Measurements from ENCODE around the gene BRAT1. TPM values are rescaled to one million over a fixed set of nuclear protein-coding genes. Genes with fewer than 3 reads are reported as not detected.

The BRAT1 gene
- total and polyA plus RNA-seq, 2 donors from 2014 or later = 18.7 to 23.7 TPM

GRCh38 chr7:2601065-2601464 is 45.7 kb upstream of the BRAT1 start:
- no peak for FAIRE-seq
- peaks cover 0 to 10% (median 8%) of the 10 kb centered on the region in 3 donors for H3K36me3 ChIP-seq (ENCODE audit: control insufficient read depth in 2 of 3, insufficient read depth in 3 of 3, low read length in 3 of 3)

GRCh38 chr7:2598154-2598823 is 43.0 kb upstream of the BRAT1 start:
- H3K27ac ChIP-seq (ENCODE audit: low read depth in 2 of 2, low read length in 2 of 2) = no peak overlapping the region
- no peak overlapping the region for H3K9ac ChIP-seq (ENCODE audit: low read length in 3 of 3)
- H3K4me1 ChIP-seq (ENCODE audit: control insufficient read depth in 2 of 3, insufficient read depth in 2 of 3, low read depth in 1 of 3, low read length in 3 of 3) = no peaks in the 10 kb centered on the region
- no peak for DNase-seq
- no peak overlapping the region for H3K4me3 ChIP-seq (ENCODE audit: low read length in 3 of 3)
- TF ChIP-seq CTCF (IDR thresholded peaks at IDR 0.05; ENCODE audit: borderline replicate concordance, extremely low read depth, insufficient read depth) = no peak
- intact Hi-C loops (cut with DNase I) = no loop called here
- no peaks in the 10 kb centered on the region for H3K9me3 ChIP-seq (ENCODE audit: control insufficient read depth in 2 of 3, insufficient read depth in 1 of 3, low read length in 3 of 3)
- H3K36me3 ChIP-seq (ENCODE audit: control insufficient read depth in 2 of 3, insufficient read depth in 3 of 3, low read length in 3 of 3) = peaks cover 0 to 16% (median 11%) of the 10 kb centered on the region in 3 donors
- no peak for FAIRE-seq
- no peaks in the 10 kb centered on the region for H3K27me3 ChIP-seq (ENCODE audit: control insufficient read depth, insufficient read depth, low read length)

More at GRCh38 chr7:2601065-2601464, 45.7 kb upstream of the BRAT1 start:
- no peaks in the 10 kb centered on the region for H3K9me3 ChIP-seq (ENCODE audit: control insufficient read depth in 2 of 3, insufficient read depth in 1 of 3, low read length in 3 of 3)
- intact Hi-C loops (cut with DNase I) = no loop called here
- no peak for DNase-seq
- H3K27ac ChIP-seq (ENCODE audit: low read depth in 2 of 2, low read length in 2 of 2) = no peak overlapping the region
- H3K9ac ChIP-seq (ENCODE audit: low read length in 3 of 3) = no peak overlapping the region
- no peak overlapping the region for H3K4me3 ChIP-seq (ENCODE audit: low read length in 3 of 3)
- H3K27me3 ChIP-seq (ENCODE audit: control insufficient read depth, insufficient read depth, low read length) = no peaks in the 10 kb centered on the region
- no peaks in the 10 kb centered on the region for H3K4me1 ChIP-seq (ENCODE audit: control insufficient read depth in 2 of 3, insufficient read depth in 2 of 3, low read depth in 1 of 3, low read length in 3 of 3)
- TF ChIP-seq CTCF (IDR thresholded peaks at IDR 0.05; ENCODE audit: borderline replicate concordance, extremely low read depth, insufficient read depth) = no peak

GRCh38 chr7:2597273-2597640 is 41.9 kb upstream of the BRAT1 start:
- no peak for TF ChIP-seq CTCF (IDR thresholded peaks at IDR 0.05; ENCODE audit: borderline replicate concordance, extremely low read depth, insufficient read depth)
- Histone ChIP-seq H3K27me3 (ENCODE audit: control insufficient read depth, insufficient read depth, low read length) (no peaks in the 10 kb centered on the region), H3K9ac (ENCODE audit: low read length in 3 of 3) (no peak overlapping the region), H3K4me1 (ENCODE audit: control insufficient read depth in 2 of 3, insufficient read depth in 2 of 3, low read depth in 1 of 3, low read length in 3 of 3) (no peaks in the 10 kb centered on the region), H3K9me3 (ENCODE audit: control insufficient read depth in 2 of 3, insufficient read depth in 1 of 3, low read length in 3 of 3) (no peaks in the 10 kb centered on the region), H3K4me3 (ENCODE audit: low read length in 3 of 3) (no peak overlapping the region), H3K27ac (ENCODE audit: low read depth in 2 of 2, low read length in 2 of 2) (no peak overlapping the region), H3K36me3 (ENCODE audit: control insufficient read depth in 2 of 3, insufficient read depth in 3 of 3, low read length in 3 of 3) (peaks cover 0 to 23% (median 13%) of the 10 kb centered on the region in 3 donors)
- intact Hi-C loops (cut with DNase I) = no loop called here
- peak in 1 of 5 donors; percentile 72 for DNase-seq
- no peak for FAIRE-seq

All from kidney (tissue), 14 donors.